Retinal pigment epithelial cell (primary cell): ENCODE data around the gene HS3ST6.

Source experiments
- DNase-seq: peaks from one replicate; pipeline ENCODE4 v3.0.0-alpha.2; 2010; ENCODE audit warnings: low read depth
- H3K4me3 ChIP-seq: 2 replicates; pipeline ENCODE4 v1.5.1; 2011; ENCODE audit warnings: mild to moderate bottlenecking, low read length, control low read depth, moderate library complexity
- CTCF ChIP-seq: conservative IDR thresholded peaks from 2 replicates; pipeline ENCODE4 v1.5.1; 2011; ENCODE audit warnings: low read depth, low read length, control low read depth, inconsistent platforms

The HS3ST6 gene

GRCh38 chr16:1908184-1908583, 10.0 kb downstream of the HS3ST6 start:
- H3K4me3 ChIP-seq, result no peak overlapping the region
- DNase-seq, result no peak
- no peak for TF ChIP-seq CTCF

- DNase-seq, result no peak
- TF ChIP-seq CTCF, result no peak
Observed at GRCh38 chr16:1907226-1907860, 10.9 kb downstream of the HS3ST6 start.

GRCh38 chr16:1906846-1907165, 11.4 kb downstream of the HS3ST6 start:
- DNase-seq, result no peak
- no peak overlapping the region for H3K4me3 ChIP-seq
- no peak for TF ChIP-seq CTCF

More at GRCh38 chr16:1907226-1907860, 10.9 kb downstream of the HS3ST6 start:
- no peak overlapping the region for H3K4me3 ChIP-seq

GRCh38 chr16:1906055-1906845, 12.0 kb downstream of the HS3ST6 start:
- TF ChIP-seq CTCF, result no peak
- no peak for DNase-seq
- no peak overlapping the region for H3K4me3 ChIP-seq

GRCh38 chr16:1903845-1904840, 14.1 kb downstream of the HS3ST6 start:
- TF ChIP-seq CTCF, result no peak
- DNase-seq, result no peak
- no peak overlapping the region for H3K4me3 ChIP-seq

GRCh38 chr16:1903220-1903574, 15.0 kb downstream of the HS3ST6 start:
- no peak for DNase-seq
- no peak overlapping the region for H3K4me3 ChIP-seq
- TF ChIP-seq CTCF, result no peak
